ENCODE results near the gene COX19. TPM values are rescaled to one million over a fixed set of nuclear protein-coding genes. Genes with fewer than 3 reads are reported as not detected.

The COX19 gene
- polyA plus RNA-seq, 1 donor (not counting 4 experiments of a cell fraction or from before 2014, with no cell fraction given): 6.2 TPM

- DNase-seq (ENCODE audit: low read depth, low spot score) (no peak), FAIRE-seq (no peak)
- Histone ChIP-seq H3K36me3 (ENCODE audit: control insufficient read depth in 2 of 2, extremely low read depth in 1 of 2, insufficient read depth in 2 of 2, low read length in 2 of 2) (peaks cover 3 to 4% of the 10 kb centered on the region in 2 experiments), H3K4me1 (ENCODE audit: control insufficient read depth, extremely low read depth, insufficient read depth, low read length) (no peaks in the 10 kb centered on the region), H3K9ac (ENCODE audit: control insufficient read depth, extremely low read depth, insufficient read depth, low read length) (no peak overlapping the region), H3K4me2 (ENCODE audit: control insufficient read depth, extremely low read depth, insufficient read depth, low read depth, low read length) (no peak overlapping the region), H3K79me2 (ENCODE audit: control insufficient read depth, insufficient read depth, low read length) (no peaks in the 10 kb centered on the region), H2AFZ (ENCODE audit: control insufficient read depth, low read length) (no peak overlapping the region), H4K20me1 (ENCODE audit: control insufficient read depth, extremely low read depth, insufficient read depth, low read length) (no peaks in the 10 kb centered on the region), H3K27ac (ENCODE audit: control insufficient read depth, insufficient read depth, low read length) (no peak overlapping the region), H3K27me3 (ENCODE audit: control insufficient read depth, extremely low read depth, insufficient read depth, low read length) (peaks cover 18% of the 10 kb centered on the region), H3K9me3 (ENCODE audit: control insufficient read depth, low read depth, low read length) (no peaks in the 10 kb centered on the region), H3K9me1 (ENCODE audit: control insufficient read depth, extremely low read depth, insufficient read depth, low read length) (no peaks in the 10 kb centered on the region), H3K4me3 (ENCODE audit: control insufficient read depth in 2 of 3, extremely low read depth in 1 of 3, insufficient read depth in 2 of 3, low read depth in 1 of 3, low read length in 3 of 3) (no peak overlapping the region)
- dilution Hi-C loops (cut with MboI; ENCODE audit: extremely low pct_ligation_motif_present, low sequenced_read_pairs): no loop called here
- no peak for TF ChIP-seq CTCF (optimal IDR thresholded peaks at IDR 0.05 in 1 of 3, IDR thresholded peaks at IDR 0.05 in 1 of 3, conservative IDR thresholded peaks at IDR 0.05 in 1 of 3; ENCODE audit: extremely low read depth in 1 of 3, insufficient read depth in 2 of 3, low read length in 3 of 3)
- TF ChIP-seq EZH2 (IDR thresholded peaks at IDR 0.05; ENCODE audit: low read length): no peak
Measured at GRCh38 chr7:994592-995308, 19.4 kb upstream of the COX19 start.

- H4K20me1 ChIP-seq (ENCODE audit: control insufficient read depth, extremely low read depth, insufficient read depth, low read length): no peaks in the 10 kb centered on the region
Measured at GRCh38 chr7:992709-993607, 17.6 kb upstream of the COX19 start.

More at GRCh38 chr7:992709-993607, 17.6 kb upstream of the COX19 start:
- no peaks in the 10 kb centered on the region for H3K4me1 ChIP-seq (ENCODE audit: control insufficient read depth, extremely low read depth, insufficient read depth, low read length)
- H3K27ac ChIP-seq (ENCODE audit: control insufficient read depth, insufficient read depth, low read length): no peak overlapping the region
- H3K36me3 ChIP-seq (ENCODE audit: control insufficient read depth in 2 of 2, extremely low read depth in 1 of 2, insufficient read depth in 2 of 2, low read length in 2 of 2): peaks cover 2 to 3% of the 10 kb centered on the region in 2 experiments
- TF ChIP-seq EZH2 (IDR thresholded peaks at IDR 0.05; ENCODE audit: low read length): no peak
- TF ChIP-seq CTCF (optimal IDR thresholded peaks at IDR 0.05 in 1 of 3, IDR thresholded peaks at IDR 0.05 in 1 of 3, conservative IDR thresholded peaks at IDR 0.05 in 1 of 3; ENCODE audit: extremely low read depth in 1 of 3, insufficient read depth in 2 of 3, low read length in 3 of 3): peak; percentile 97 to 100 (median 100)
- no peak overlapping the region for H3K9ac ChIP-seq (ENCODE audit: control insufficient read depth, extremely low read depth, insufficient read depth, low read length)
- H3K9me3 ChIP-seq (ENCODE audit: control insufficient read depth, low read depth, low read length): no peaks in the 10 kb centered on the region
- no peak overlapping the region for H3K4me3 ChIP-seq (ENCODE audit: control insufficient read depth in 2 of 3, extremely low read depth in 1 of 3, insufficient read depth in 2 of 3, low read depth in 1 of 3, low read length in 3 of 3)
- H3K4me2 ChIP-seq (ENCODE audit: control insufficient read depth, extremely low read depth, insufficient read depth, low read depth, low read length): no peak overlapping the region
- no peaks in the 10 kb centered on the region for H3K9me1 ChIP-seq (ENCODE audit: control insufficient read depth, extremely low read depth, insufficient read depth, low read length)
- peak; percentile 81 for DNase-seq (ENCODE audit: low read depth, low spot score)
- peaks cover 18% of the 10 kb centered on the region for H3K27me3 ChIP-seq (ENCODE audit: control insufficient read depth, extremely low read depth, insufficient read depth, low read length)
- H3K79me2 ChIP-seq (ENCODE audit: control insufficient read depth, insufficient read depth, low read length): no peaks in the 10 kb centered on the region
- H2AFZ ChIP-seq (ENCODE audit: control insufficient read depth, low read length): no peak overlapping the region
- peak; percentile 78 for FAIRE-seq
- dilution Hi-C loops (cut with MboI; ENCODE audit: extremely low pct_ligation_motif_present, low sequenced_read_pairs): no loop called here

All from keratinocyte (primary cell).